IPS DF 6.9 (cell line): ENCODE measurements around the gene ALDOA.

ENCODE experiments used
- DNase-seq: peaks from one replicate; pipeline ENCODE4 v3.0.0-alpha.2; 2013; ENCODE audit warnings: low read depth, low spot score
- H3K27ac ChIP-seq: one replicate; pipeline ENCODE4 v1.5.1; 2013; ENCODE audit warnings: low read length, control low read depth
- H3K27me3 ChIP-seq: 2 replicates; pipeline ENCODE4 v1.6.1; 2013; ENCODE audit warnings: mild to moderate bottlenecking, low read length; ENCODE audit not compliant: control insufficient read depth, insufficient read depth
- H3K36me3 ChIP-seq: 2 replicates; pipeline ENCODE4 v1.6.1; 2013; ENCODE audit warnings: low read length; ENCODE audit not compliant: control insufficient read depth, insufficient read depth
- H3K4me1 ChIP-seq: 2 replicates; pipeline ENCODE4 v1.6.1; 2013; ENCODE audit warnings: low read length; ENCODE audit not compliant: control insufficient read depth, insufficient read depth
- H3K4me3 ChIP-seq: 2 replicates; pipeline ENCODE4 v1.5.1; 2013; ENCODE audit warnings: mild to moderate bottlenecking, low read length
- H3K9me3 ChIP-seq: 2 replicates; pipeline ENCODE4 v1.6.1; 2013; ENCODE audit warnings: low read length, inconsistent platforms; ENCODE audit not compliant: control insufficient read depth, insufficient read depth
- WGBS: extraction: QIAGEN DNeasy Blood & Tissue Kit; methylation state at CpG from one replicate; pipeline ENCODE4 v1.1.7; 2013; ENCODE audit warnings: mixed read lengths, missing lambda C conversion rate; ENCODE audit not compliant: insufficient read length, insufficient coverage; 5-methylcytosine and 5-hydroxymethylcytosine counted together

The ALDOA gene

DNA sequence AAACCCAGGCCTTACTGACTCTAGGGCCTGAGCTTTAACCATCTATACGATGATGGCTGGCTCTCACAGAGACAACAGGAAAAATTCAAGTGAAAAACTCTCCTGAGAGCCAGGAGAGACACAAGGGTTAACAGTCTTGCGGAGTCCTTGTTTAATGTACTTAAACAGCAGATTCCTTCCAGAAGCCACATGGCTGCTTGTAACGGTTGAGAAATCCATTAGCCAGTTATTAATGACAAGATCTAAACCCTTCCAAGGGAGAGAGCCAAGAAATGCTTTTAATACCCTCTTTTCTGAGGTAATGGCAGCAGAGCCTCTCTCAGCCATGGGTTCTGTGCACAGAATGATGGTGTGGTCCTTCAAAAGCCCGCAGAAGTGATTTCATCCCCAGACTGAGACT, 5.2 kb upstream of the ALDOA start:
- Histone ChIP-seq H3K36me3 (no peaks in the 10 kb centered on the region), H3K27ac (no peak overlapping the region), H3K27me3 (no peaks in the 10 kb centered on the region), H3K9me3 (no peaks in the 10 kb centered on the region), H3K4me3 (no peak overlapping the region), H3K4me1 (peaks cover 6% of the 10 kb centered on the region)
- WGBS, result no CpG with 5 or more reads among the region's 4 CpGs
- DNase-seq, result no peak

- H3K36me3 ChIP-seq, result no peaks in the 10 kb centered on the region
- peaks cover 6% of the 10 kb centered on the region for H3K4me1 ChIP-seq
- no peak for DNase-seq
- no peaks in the 10 kb centered on the region for H3K27me3 ChIP-seq
- no CpG with 5 or more reads among the region's 2 CpGs for WGBS
- H3K4me3 ChIP-seq, result no peak overlapping the region
- no peak overlapping the region for H3K27ac ChIP-seq
- no peaks in the 10 kb centered on the region for H3K9me3 ChIP-seq
Measured at GRCh38 chr16:30060836-30061554, 4.6 kb upstream of the ALDOA start.

DNA sequence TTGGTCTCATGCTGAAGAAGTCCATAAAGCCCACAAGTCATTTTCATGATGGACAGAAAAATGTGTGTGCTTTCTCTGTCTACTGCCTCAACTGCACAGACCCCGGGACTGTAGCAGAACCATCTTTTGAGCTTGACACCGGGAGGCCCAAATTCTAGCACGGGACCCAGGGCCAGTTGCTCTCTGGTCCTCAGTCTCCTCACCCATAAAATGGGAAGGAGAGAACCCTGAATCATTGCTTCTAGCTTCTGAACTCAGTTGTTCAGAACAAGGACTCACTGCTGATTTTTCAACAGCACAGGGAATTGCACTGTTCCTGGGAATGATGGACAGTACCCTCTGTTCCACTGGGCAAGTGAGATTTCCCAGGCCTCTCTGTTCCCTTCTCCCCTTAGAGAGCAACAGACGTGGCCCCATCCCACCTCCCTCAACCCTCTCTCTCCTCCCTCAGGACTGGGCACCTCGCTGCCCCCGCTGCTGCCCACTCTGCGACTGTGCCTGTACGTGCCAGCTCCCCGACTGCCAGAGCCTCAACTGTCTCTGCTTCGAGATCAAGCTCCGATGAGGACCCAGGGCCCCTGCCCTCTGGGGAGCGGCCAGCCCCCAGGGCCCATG, 2.2 kb upstream of the ALDOA start:
- Histone ChIP-seq H3K27me3 (no peaks in the 10 kb centered on the region), H3K27ac (no peak overlapping the region), H3K36me3 (peaks cover 11% of the 10 kb centered on the region), H3K4me1 (peaks cover 6% of the 10 kb centered on the region), H3K4me3 (peak overlapping the region; percentile 92; the same call in 1 of the 2 replicates), H3K9me3 (no peaks in the 10 kb centered on the region)
- WGBS, result no CpG with 5 or more reads among the region's 12 CpGs
- DNase-seq, result no peak

- Histone ChIP-seq H3K4me1 (peaks cover 6% of the 10 kb centered on the region), H3K4me3 (peak overlapping the region; percentile 92; the same call in 1 of the 2 replicates), H3K27me3 (no peaks in the 10 kb centered on the region), H3K27ac (no peak overlapping the region), H3K9me3 (no peaks in the 10 kb centered on the region), H3K36me3 (peaks cover 18% of the 10 kb centered on the region)
- no CpG with 5 or more reads among the region's 27 CpGs for WGBS
- DNase-seq, result no peak
Measured at GRCh38 chr16:30063893-30064728, 1.4 kb upstream of the ALDOA start.

DNA sequence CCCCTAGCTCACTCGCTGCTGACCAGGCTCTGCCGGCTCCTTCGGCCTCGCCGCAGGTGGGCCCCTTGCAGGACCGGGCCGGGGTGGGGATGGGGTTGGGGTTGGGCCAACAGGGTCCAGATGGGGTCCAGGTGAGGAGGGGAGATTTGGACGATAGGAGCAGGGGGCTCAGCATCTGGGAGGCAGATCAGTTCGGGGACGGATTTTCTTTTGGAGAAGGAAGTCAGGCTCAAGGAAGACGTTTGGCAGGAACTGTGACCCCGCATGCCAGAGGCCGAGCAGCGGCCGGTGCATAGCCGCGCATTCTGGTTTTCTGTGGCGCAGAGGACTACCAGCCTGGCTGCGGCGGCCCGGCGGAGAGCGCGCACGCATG, 845 bp upstream of the ALDOA start:
- Histone ChIP-seq H3K27ac (no peak overlapping the region), H3K4me1 (peaks cover 6% of the 10 kb centered on the region), H3K4me3 (peak overlapping the region; percentile 92; the same call in 1 of the 2 replicates), H3K36me3 (peaks cover 24% of the 10 kb centered on the region), H3K27me3 (no peaks in the 10 kb centered on the region), H3K9me3 (no peaks in the 10 kb centered on the region)
- WGBS, result no CpG with 5 or more reads among the region's 25 CpGs
- no peak for DNase-seq

GRCh38 chr16:30065943-30066760, 592 bp downstream of the ALDOA start:
- H3K27me3 ChIP-seq, result no peaks in the 10 kb centered on the region
- WGBS, result no CpG with 5 or more reads among the region's 44 CpGs
- H3K27ac ChIP-seq, result no peak overlapping the region
- H3K4me1 ChIP-seq, result peaks cover 2% of the 10 kb centered on the region; the same call in 1 of the 2 replicates
- H3K9me3 ChIP-seq, result no peaks in the 10 kb centered on the region
- H3K4me3 ChIP-seq, result peak overlapping the region; percentile 92
- peaks cover 34% of the 10 kb centered on the region for H3K36me3 ChIP-seq
- DNase-seq, result no peak

DNA sequence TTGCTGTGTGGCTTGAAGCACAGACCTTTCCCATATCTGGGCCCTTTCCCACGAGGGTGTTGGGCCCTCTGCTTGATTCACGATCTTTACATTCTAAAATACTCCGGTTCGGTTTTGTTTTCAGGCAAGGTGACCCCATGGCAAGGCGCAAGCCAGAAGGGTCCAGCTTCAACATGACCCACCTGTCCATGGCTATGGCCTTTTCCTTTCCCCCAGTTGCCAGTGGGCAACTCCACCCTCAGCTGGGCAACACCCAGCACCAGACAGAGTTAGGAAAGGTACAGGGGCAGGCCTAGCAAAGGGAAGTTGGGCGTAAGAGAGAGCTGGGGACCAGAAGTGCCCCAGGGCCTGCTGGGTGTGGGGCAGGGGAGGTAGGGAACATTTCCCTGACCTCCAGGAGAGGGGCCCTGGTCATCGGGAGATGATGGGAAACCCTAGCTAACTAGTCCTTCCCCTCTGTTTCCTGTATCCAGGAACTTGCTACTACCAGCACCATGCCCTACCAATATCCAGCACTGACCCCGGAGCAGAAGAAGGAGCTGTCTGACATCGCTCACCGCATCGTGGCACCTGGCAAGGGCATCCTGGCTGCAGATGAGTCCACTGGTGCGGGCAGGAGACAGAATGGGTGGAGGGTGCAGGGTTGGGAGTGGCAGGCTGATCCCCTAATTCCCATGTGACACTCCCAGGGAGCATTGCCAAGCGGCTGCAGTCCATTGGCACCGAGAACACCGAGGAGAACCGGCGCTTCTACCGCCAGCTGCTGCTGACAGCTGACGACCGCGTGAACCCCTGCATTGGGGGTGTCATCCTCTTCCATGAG, 1.4 kb downstream of the ALDOA start:
- peaks cover 39% of the 10 kb centered on the region for H3K36me3 ChIP-seq
- H3K9me3 ChIP-seq, result no peaks in the 10 kb centered on the region
- H3K4me3 ChIP-seq, result peak overlapping the region; percentile 92; the same call in 1 of the 2 replicates
- no peak overlapping the region for H3K27ac ChIP-seq
- H3K27me3 ChIP-seq, result no peaks in the 10 kb centered on the region
- no CpG with 5 or more reads among the region's 21 CpGs for WGBS
- H3K4me1 ChIP-seq, result peaks cover 2% of the 10 kb centered on the region; the same call in 1 of the 2 replicates
- DNase-seq, result no peak

DNA sequence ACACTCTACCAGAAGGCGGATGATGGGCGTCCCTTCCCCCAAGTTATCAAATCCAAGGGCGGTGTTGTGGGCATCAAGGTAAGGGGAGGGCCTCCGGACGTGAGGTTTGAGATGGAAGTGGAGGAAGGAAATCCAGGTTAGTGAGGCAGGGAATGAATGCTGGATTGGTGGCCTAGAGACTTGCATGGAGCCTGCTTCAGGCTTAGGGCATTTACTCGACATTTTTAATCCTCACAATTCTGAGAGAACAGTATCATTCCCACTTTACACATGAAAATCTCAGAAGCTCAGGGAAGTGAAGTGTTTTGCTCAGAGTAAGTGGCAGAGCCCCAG, 2.0 kb downstream of the ALDOA start:
- Histone ChIP-seq H3K9me3 (no peaks in the 10 kb centered on the region), H3K4me3 (no peak overlapping the region), H3K36me3 (peaks cover 39% of the 10 kb centered on the region), H3K27ac (no peak overlapping the region), H3K27me3 (no peaks in the 10 kb centered on the region), H3K4me1 (peaks cover 2% of the 10 kb centered on the region; the same call in 1 of the 2 replicates)
- WGBS, result no CpG with 5 or more reads among the region's 6 CpGs
- DNase-seq, result no peak

- no peaks in the 10 kb centered on the region for H3K9me3 ChIP-seq
- no CpG with 5 or more reads among the region's 9 CpGs for WGBS
- H3K36me3 ChIP-seq, result peaks cover 39% of the 10 kb centered on the region
- H3K27me3 ChIP-seq, result no peaks in the 10 kb centered on the region
- no peak overlapping the region for H3K4me3 ChIP-seq
- peaks cover 2% of the 10 kb centered on the region; the same call in 1 of the 2 replicates for H3K4me1 ChIP-seq
- no peak for DNase-seq
- no peak overlapping the region for H3K27ac ChIP-seq
Measured at GRCh38 chr16:30068333-30068732, 2.8 kb downstream of the ALDOA start.
